Measurements from ENCODE around the gene UQCRC2. TPM values are rescaled to one million over a fixed set of nuclear protein-coding genes. Genes with fewer than 3 reads are reported as not detected.

The UQCRC2 gene
- polyA plus RNA-seq, 1 of the 3 experiments (the other 2 are of a cell fraction): 155 TPM

DNA sequence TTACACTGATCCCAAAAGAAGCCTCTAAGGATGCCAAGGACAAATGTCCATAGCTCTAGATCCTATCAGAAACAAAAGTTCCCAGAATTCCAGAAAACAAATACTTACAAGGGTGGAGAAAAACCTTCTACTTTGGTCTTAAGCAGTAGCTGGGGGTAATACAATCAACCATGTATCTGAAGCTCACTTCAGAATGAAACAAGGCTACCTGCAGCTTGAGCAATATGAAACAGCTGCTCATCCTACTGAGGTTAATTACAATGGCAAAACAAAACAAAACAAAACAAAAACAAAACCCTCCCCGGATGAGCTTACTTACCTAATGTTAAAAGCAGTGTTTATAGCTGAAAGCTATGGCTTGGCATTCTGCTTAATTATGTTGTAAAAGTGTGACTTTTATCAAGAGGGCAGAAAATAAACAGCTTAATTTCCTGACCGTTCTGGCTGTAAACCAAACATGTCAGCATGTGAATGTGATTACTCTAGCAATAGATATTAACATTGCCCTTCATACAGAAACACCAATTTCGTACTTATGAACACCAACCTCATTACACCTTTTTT lies 37.3 kb downstream of the UQCRC2 start:
- Histone ChIP-seq H3K9me3 (no peaks in the 10 kb centered on the region), H3K9me2 (no peaks in the 10 kb centered on the region), H3K4me1 (ENCODE audit: control insufficient read depth in 1 of 2, insufficient read depth in 2 of 2, low read depth in 1 of 2, low read length in 1 of 2) (peaks cover 0 to 4% of the 10 kb centered on the region in 2 experiments; a peak in 1 of 4 replicates), H3F3A (replicated peaks; ENCODE audit: insufficient read depth) (no peaks in the 10 kb centered on the region), H3K4me3 (ENCODE audit: low read depth in 2 of 2, low read length in 1 of 2) (no peak overlapping the region), H2AFZ (ENCODE audit: low read depth) (no peak overlapping the region), H3K36me3 (replicated peaks in 1 of 2; ENCODE audit: control insufficient read depth in 1 of 2, insufficient read depth in 2 of 2, low read length in 1 of 2) (peaks cover 0 to 2% of the 10 kb centered on the region in 2 experiments), H3K27ac (ENCODE audit: low read depth in 2 of 2, low read length in 1 of 2) (no peak overlapping the region), H3K4me2 (no peak overlapping the region), H3K27me3 (ENCODE audit: insufficient read depth) (no peaks in the 10 kb centered on the region), H3K9ac (no peak overlapping the region), H4K20me1 (ENCODE audit: insufficient read depth) (no peaks in the 10 kb centered on the region), H3K79me2 (ENCODE audit: insufficient read depth) (no peaks in the 10 kb centered on the region)
- ChIA-PET POLR2A (no interaction called here), CTCF (interaction anchor here (0.9 to 14.2 kb wide), 7 partner anchors 10 to 198 kb away, joined by 3 to 209 read pairs (median 8); partner anchors contain the start of gene PDZD9)
- DNase-seq: no peak
- WGBS (ENCODE audit: low lambda C conversion rate): 67% methylated on average over 3 of the region's 3 CpGs
- TF ChIP-seq, protein P1, sequence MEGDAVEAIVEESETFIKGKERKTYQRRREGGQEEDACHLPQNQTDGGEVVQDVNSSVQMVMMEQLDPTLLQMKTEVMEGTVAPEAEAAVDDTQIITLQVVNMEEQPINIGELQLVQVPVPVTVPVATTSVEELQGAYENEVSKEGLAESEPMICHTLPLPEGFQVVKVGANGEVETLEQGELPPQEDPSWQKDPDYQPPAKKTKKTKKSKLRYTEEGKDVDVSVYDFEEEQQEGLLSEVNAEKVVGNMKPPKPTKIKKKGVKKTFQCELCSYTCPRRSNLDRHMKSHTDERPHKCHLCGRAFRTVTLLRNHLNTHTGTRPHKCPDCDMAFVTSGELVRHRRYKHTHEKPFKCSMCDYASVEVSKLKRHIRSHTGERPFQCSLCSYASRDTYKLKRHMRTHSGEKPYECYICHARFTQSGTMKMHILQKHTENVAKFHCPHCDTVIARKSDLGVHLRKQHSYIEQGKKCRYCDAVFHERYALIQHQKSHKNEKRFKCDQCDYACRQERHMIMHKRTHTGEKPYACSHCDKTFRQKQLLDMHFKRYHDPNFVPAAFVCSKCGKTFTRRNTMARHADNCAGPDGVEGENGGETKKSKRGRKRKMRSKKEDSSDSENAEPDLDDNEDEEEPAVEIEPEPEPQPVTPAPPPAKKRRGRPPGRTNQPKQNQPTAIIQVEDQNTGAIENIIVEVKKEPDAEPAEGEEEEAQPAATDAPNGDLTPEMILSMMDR (IDR thresholded peaks at IDR 0.05): no peak
- no peak for TF ChIP-seq RAD21 (IDR thresholded peaks at IDR 0.05; ENCODE audit: low read length)
- TF ChIP-seq NFIC (IDR thresholded peaks at IDR 0.05; ENCODE audit: borderline replicate concordance): no peak
- TF ChIP-seq GATA2 (CRISPR knock-in tag; IDR thresholded peaks at IDR 0.05): no peak
- no peak for TF ChIP-seq EZH2phosphoT487 (IDR thresholded peaks at IDR 0.05; ENCODE audit: borderline replicate concordance, low read depth)
- TF ChIP-seq, protein P2, sequence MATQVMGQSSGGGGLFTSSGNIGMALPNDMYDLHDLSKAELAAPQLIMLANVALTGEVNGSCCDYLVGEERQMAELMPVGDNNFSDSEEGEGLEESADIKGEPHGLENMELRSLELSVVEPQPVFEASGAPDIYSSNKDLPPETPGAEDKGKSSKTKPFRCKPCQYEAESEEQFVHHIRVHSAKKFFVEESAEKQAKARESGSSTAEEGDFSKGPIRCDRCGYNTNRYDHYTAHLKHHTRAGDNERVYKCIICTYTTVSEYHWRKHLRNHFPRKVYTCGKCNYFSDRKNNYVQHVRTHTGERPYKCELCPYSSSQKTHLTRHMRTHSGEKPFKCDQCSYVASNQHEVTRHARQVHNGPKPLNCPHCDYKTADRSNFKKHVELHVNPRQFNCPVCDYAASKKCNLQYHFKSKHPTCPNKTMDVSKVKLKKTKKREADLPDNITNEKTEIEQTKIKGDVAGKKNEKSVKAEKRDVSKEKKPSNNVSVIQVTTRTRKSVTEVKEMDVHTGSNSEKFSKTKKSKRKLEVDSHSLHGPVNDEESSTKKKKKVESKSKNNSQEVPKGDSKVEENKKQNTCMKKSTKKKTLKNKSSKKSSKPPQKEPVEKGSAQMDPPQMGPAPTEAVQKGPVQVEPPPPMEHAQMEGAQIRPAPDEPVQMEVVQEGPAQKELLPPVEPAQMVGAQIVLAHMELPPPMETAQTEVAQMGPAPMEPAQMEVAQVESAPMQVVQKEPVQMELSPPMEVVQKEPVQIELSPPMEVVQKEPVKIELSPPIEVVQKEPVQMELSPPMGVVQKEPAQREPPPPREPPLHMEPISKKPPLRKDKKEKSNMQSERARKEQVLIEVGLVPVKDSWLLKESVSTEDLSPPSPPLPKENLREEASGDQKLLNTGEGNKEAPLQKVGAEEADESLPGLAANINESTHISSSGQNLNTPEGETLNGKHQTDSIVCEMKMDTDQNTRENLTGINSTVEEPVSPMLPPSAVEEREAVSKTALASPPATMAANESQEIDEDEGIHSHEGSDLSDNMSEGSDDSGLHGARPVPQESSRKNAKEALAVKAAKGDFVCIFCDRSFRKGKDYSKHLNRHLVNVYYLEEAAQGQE (IDR thresholded peaks at IDR 0.05; ENCODE audit: low read depth, low read length): no peak
- no peak for TF ChIP-seq NRF1 (IDR thresholded peaks at IDR 0.05; ENCODE audit: low read depth, low read length)
- TF ChIP-seq CHD2 (IDR thresholded peaks at IDR 0.05; ENCODE audit: low read length, partially characterized antibody): no peak
- TF ChIP-seq, protein P3, sequence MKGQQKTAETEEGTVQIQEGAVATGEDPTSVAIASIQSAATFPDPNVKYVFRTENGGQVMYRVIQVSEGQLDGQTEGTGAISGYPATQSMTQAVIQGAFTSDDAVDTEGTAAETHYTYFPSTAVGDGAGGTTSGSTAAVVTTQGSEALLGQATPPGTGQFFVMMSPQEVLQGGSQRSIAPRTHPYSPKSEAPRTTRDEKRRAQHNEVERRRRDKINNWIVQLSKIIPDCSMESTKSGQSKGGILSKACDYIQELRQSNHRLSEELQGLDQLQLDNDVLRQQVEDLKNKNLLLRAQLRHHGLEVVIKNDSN (IDR thresholded peaks at IDR 0.05; ENCODE audit: borderline replicate concordance, low read depth): no peak
- no peak for TF ChIP-seq TCF12 (IDR thresholded peaks at IDR 0.05)
- TF ChIP-seq, protein P4, sequence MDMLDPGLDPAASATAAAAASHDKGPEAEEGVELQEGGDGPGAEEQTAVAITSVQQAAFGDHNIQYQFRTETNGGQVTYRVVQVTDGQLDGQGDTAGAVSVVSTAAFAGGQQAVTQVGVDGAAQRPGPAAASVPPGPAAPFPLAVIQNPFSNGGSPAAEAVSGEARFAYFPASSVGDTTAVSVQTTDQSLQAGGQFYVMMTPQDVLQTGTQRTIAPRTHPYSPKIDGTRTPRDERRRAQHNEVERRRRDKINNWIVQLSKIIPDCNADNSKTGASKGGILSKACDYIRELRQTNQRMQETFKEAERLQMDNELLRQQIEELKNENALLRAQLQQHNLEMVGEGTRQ (IDR thresholded peaks at IDR 0.05; ENCODE audit: borderline replicate concordance, low read depth, low read length): no peak
